ENCODE data around the gene ZBED1. TPM values are rescaled to one million over a fixed set of nuclear protein-coding genes. Genes with fewer than 3 reads are reported as not detected.

Gene ZBED1
- total RNA-seq, 1 experiment from 2014 or later, result 14.2 TPM

DNA sequence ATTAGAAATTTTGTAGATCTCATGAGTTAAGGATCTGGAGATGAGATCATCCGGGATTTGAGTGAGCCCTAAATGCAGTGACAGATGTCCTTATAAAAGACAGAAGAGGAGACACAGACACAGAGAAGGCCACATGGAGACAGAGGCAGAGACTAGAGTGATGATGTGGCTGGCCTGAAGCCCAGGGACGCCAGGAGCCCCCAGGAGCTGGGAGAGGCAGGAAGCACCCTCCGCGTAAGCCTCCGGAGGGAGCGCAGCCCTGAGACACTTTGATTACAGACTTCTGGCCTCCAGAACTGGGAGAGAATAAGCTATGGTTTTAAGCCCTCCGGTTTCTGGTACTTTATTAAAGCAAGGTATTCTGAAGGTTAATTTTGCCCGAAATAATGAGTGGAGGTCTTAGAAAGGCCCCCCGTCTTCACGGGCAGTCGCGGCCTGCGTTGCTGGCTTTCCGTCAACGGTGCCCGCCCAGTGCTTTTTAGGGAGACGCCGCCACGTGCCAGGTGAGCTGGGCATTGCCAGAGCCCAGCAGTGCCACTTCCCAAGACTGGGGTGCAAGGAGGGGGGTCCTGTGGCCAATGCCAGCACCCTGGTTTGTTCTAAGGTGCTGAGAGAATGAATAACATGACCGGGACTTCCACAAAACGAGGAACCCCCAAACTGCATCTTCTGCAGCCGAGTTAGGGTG is 8.1 kb downstream of the ZBED1 start:
- Histone ChIP-seq H3K4me2 (ENCODE audit: low read length) (no peak overlapping the region), H2AFZ (ENCODE audit: low read length) (no peak overlapping the region), H3K9me3 (ENCODE audit: low read length) (no peaks in the 10 kb centered on the region), H3K4me1 (ENCODE audit: insufficient read depth, low read length) (no peaks in the 10 kb centered on the region), H3K4me3 (ENCODE audit: low read length) (no peak overlapping the region), H3K9ac (ENCODE audit: low read length) (no peak overlapping the region), H3F3A (ENCODE audit: low read length, unreplicated experiment) (no peaks in the 10 kb centered on the region), H3K9me2 (replicated peaks; ENCODE audit: low read length) (no peaks in the 10 kb centered on the region), H3K79me2 (ENCODE audit: low read length) (peaks cover 3% of the 10 kb centered on the region), H3K27ac (ENCODE audit: low read length) (no peak overlapping the region), H4K20me1 (ENCODE audit: low read length) (no peaks in the 10 kb centered on the region), H3K27me3 (ENCODE audit: low read length) (no peaks in the 10 kb centered on the region), H3K36me3 (ENCODE audit: low read depth, low read length) (no peaks in the 10 kb centered on the region)
- TF ChIP-seq EZH2 (IDR thresholded peaks at IDR 0.05; ENCODE audit: low read length, unreplicated experiment) (no peak), EZH2phosphoT487 (IDR thresholded peaks at IDR 0.05; ENCODE audit: borderline replicate concordance, low read length) (no peak)
- TF ChIP-seq, protein P1, sequence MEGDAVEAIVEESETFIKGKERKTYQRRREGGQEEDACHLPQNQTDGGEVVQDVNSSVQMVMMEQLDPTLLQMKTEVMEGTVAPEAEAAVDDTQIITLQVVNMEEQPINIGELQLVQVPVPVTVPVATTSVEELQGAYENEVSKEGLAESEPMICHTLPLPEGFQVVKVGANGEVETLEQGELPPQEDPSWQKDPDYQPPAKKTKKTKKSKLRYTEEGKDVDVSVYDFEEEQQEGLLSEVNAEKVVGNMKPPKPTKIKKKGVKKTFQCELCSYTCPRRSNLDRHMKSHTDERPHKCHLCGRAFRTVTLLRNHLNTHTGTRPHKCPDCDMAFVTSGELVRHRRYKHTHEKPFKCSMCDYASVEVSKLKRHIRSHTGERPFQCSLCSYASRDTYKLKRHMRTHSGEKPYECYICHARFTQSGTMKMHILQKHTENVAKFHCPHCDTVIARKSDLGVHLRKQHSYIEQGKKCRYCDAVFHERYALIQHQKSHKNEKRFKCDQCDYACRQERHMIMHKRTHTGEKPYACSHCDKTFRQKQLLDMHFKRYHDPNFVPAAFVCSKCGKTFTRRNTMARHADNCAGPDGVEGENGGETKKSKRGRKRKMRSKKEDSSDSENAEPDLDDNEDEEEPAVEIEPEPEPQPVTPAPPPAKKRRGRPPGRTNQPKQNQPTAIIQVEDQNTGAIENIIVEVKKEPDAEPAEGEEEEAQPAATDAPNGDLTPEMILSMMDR (conservative IDR thresholded peaks at IDR 0.05; ENCODE audit: low read depth, low read length), result no peak
- DNase-seq, result no peak
- POLR2A ChIA-PET (ENCODE audit: unreplicated experiment), result no interaction called here
- ATAC-seq, result no peak
- no TSS peak for BruUV-seq (replicated peaks)
- CTCF ChIA-PET, result no interaction called here
- intact Hi-C loops (cut with micrococcal nuclease), result no loop called here

DNA sequence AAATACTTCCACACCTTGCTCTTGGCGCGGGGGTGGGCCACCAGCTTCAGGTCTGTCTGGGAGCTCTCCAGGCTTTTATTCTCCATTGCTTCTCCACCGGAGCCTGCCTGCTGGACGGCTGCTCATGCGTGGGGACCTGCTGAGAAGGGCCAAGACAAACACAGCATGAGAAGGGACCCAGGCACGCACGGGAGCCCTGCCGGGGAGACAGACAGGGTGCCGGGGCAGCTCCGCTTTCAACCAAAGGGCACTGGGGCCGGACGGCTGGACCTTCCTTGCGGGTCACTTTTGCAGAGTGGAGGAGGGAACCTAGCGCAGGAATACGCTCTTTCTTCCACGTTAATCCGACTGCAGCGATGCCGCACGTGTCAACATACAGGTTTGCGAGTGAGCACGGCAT is 10.1 kb downstream of the ZBED1 start:
- Histone ChIP-seq H3K4me3 (ENCODE audit: low read length) (no peak overlapping the region), H3K27ac (ENCODE audit: low read length) (no peak overlapping the region), H3K4me1 (ENCODE audit: insufficient read depth, low read length) (no peaks in the 10 kb centered on the region), H3K9me3 (ENCODE audit: low read length) (no peaks in the 10 kb centered on the region), H3K36me3 (ENCODE audit: low read depth, low read length) (no peaks in the 10 kb centered on the region), H3K27me3 (ENCODE audit: low read length) (no peaks in the 10 kb centered on the region), H3K79me2 (ENCODE audit: low read length) (no peaks in the 10 kb centered on the region), H3K4me2 (ENCODE audit: low read length) (no peak overlapping the region), H3F3A (ENCODE audit: low read length, unreplicated experiment) (no peaks in the 10 kb centered on the region), H2AFZ (ENCODE audit: low read length) (no peak overlapping the region), H3K9ac (ENCODE audit: low read length) (no peak overlapping the region), H3K9me2 (replicated peaks; ENCODE audit: low read length) (no peaks in the 10 kb centered on the region), H4K20me1 (ENCODE audit: low read length) (no peaks in the 10 kb centered on the region)
- no TSS peak for BruUV-seq (replicated peaks)
- CTCF ChIA-PET, result no interaction called here
- intact Hi-C loops (cut with micrococcal nuclease), result no loop called here
- TF ChIP-seq EZH2phosphoT487 (IDR thresholded peaks at IDR 0.05; ENCODE audit: borderline replicate concordance, low read length) (no peak), EZH2 (IDR thresholded peaks at IDR 0.05; ENCODE audit: low read length, unreplicated experiment) (no peak)
- TF ChIP-seq, protein P1 (conservative IDR thresholded peaks at IDR 0.05; ENCODE audit: low read depth, low read length), result no peak
- ATAC-seq (no peak), DNase-seq (no peak)
- POLR2A ChIA-PET (ENCODE audit: unreplicated experiment), result no interaction called here
